Mesendoderm (in vitro differentiated cells): ENCODE results near the gene CSNK1G1.

Experiments
- DNase-seq: peaks from one replicate; pipeline ENCODE4 v3.0.0; 2013
- H2AK5ac ChIP-seq: 2 replicates; pipeline ENCODE4 v1.6.1; 2013; ENCODE audit warnings: low read length, inconsistent platforms
- H2BK120ac ChIP-seq: 2 replicates; pipeline ENCODE4 v1.6.1; 2013; ENCODE audit warnings: low read depth, mild to moderate bottlenecking, low read length, moderate library complexity, mixed read lengths
- H2BK15ac ChIP-seq: replicated peaks from 2 replicates; pipeline ENCODE4 v1.6.1; 2013; ENCODE audit warnings: low read depth, mild to moderate bottlenecking, moderate library complexity
- H2BK5ac ChIP-seq: 2 replicates; pipeline ENCODE4 v1.6.1; 2013; ENCODE audit warnings: low read length, inconsistent platforms
- H3K18ac ChIP-seq: 2 replicates; pipeline ENCODE4 v1.6.1; 2013; ENCODE audit warnings: mild to moderate bottlenecking, low read length, mixed read lengths
- H3K23ac ChIP-seq: one replicate; pipeline ENCODE4 v1.6.1; 2013; ENCODE audit warnings: low read length
- H3K27ac ChIP-seq: 2 replicates; pipeline ENCODE4 v1.5.1; 2013; ENCODE audit warnings: low read depth, mild to moderate bottlenecking, inconsistent platforms, low read length, moderate library complexity
- H3K27me3 ChIP-seq: 2 replicates; pipeline ENCODE4 v1.6.1; 2013; ENCODE audit warnings: low read length, control low read depth, mild to moderate bottlenecking, inconsistent platforms; ENCODE audit not compliant: insufficient read depth, poor library complexity
- H3K36me3 ChIP-seq: 2 replicates; pipeline ENCODE4 v1.6.1; 2013; ENCODE audit warnings: low read length, inconsistent platforms; ENCODE audit not compliant: control insufficient read depth, insufficient read depth
- H3K4ac ChIP-seq: one replicate; pipeline ENCODE4 v1.6.1; 2013; ENCODE audit warnings: low read depth, mild to moderate bottlenecking, low read length, moderate library complexity
- H3K4me1 ChIP-seq: 2 replicates; pipeline ENCODE4 v1.6.1; 2013; ENCODE audit warnings: low read depth, low read length, inconsistent platforms; ENCODE audit not compliant: control insufficient read depth
- H3K4me2 ChIP-seq: 2 replicates; pipeline ENCODE4 v1.6.1; 2013; ENCODE audit warnings: low read length
- H3K4me3 ChIP-seq: 2 replicates; pipeline ENCODE4 v1.5.1; 2013; ENCODE audit warnings: mild to moderate bottlenecking, low read length
- H3K56ac ChIP-seq: one replicate; pipeline ENCODE4 v1.6.1; 2013; ENCODE audit warnings: low read length
- H3K79me1 ChIP-seq: 2 replicates; pipeline ENCODE4 v1.6.1; 2013; ENCODE audit warnings: low read length, inconsistent platforms
- H3K79me2 ChIP-seq: 2 replicates; pipeline ENCODE4 v1.6.1; 2013; ENCODE audit warnings: mild to moderate bottlenecking, low read length; ENCODE audit not compliant: control insufficient read depth, insufficient read depth
- H3K9ac ChIP-seq: 2 replicates; pipeline ENCODE4 v1.6.1; 2013; ENCODE audit warnings: low read length, inconsistent platforms
- H4K5ac ChIP-seq: one replicate; pipeline ENCODE4 v1.6.1; 2013; ENCODE audit warnings: low read length
- H4K8ac ChIP-seq: one replicate; pipeline ENCODE4 v1.6.1; 2013; ENCODE audit warnings: low read depth, mild to moderate bottlenecking, control low read depth, low read length, moderate library complexity
- WGBS: extraction: QIAGEN DNeasy Blood & Tissue Kit; methylation state at CpG from one replicate; pipeline ENCODE4 v1.1.7; 2013; ENCODE audit warnings: low lambda C conversion rate, missing lambda C conversion rate; ENCODE audit not compliant: insufficient coverage; ENCODE audit errors: extremely low coverage; 5-methylcytosine and 5-hydroxymethylcytosine counted together

CSNK1G1 gene

GRCh38 chr15:64138331-64138941, 217.5 kb downstream of the CSNK1G1 start:
- H3K27me3 ChIP-seq: no peaks in the 10 kb centered on the region
- H3K4me2 ChIP-seq: no peak overlapping the region
- peaks cover 13% of the 10 kb centered on the region for H3K36me3 ChIP-seq
- no peaks in the 10 kb centered on the region for H3K4me1 ChIP-seq
- no peak overlapping the region for H3K18ac ChIP-seq
- no peak overlapping the region for H3K56ac ChIP-seq
- H3K79me1 ChIP-seq: no peaks in the 10 kb centered on the region
- no peak overlapping the region for H2BK15ac ChIP-seq
- no peak overlapping the region for H3K27ac ChIP-seq
- no peaks in the 10 kb centered on the region for H3K79me2 ChIP-seq
- no peak for DNase-seq
- H2BK120ac ChIP-seq: no peak overlapping the region
- H4K5ac ChIP-seq: no peak overlapping the region
- no peak overlapping the region for H2BK5ac ChIP-seq
- H4K8ac ChIP-seq: no peak overlapping the region
- no peak overlapping the region for H2AK5ac ChIP-seq
- no peak overlapping the region for H3K4ac ChIP-seq
- H3K9ac ChIP-seq: no peak overlapping the region
- WGBS: no CpG with 5 or more reads among the region's 4 CpGs
- H3K4me3 ChIP-seq: no peak overlapping the region
- no peak overlapping the region for H3K23ac ChIP-seq

- no peak overlapping the region for H3K18ac ChIP-seq
- no CpG with 5 or more reads among the region's 8 CpGs for WGBS
- H3K4ac ChIP-seq: no peak overlapping the region
- no peak overlapping the region for H4K5ac ChIP-seq
- H3K4me1 ChIP-seq: no peaks in the 10 kb centered on the region
- H2AK5ac ChIP-seq: no peak overlapping the region
- peaks cover 13% of the 10 kb centered on the region for H3K36me3 ChIP-seq
- H3K23ac ChIP-seq: no peak overlapping the region
- no peak overlapping the region for H2BK120ac ChIP-seq
- H3K27ac ChIP-seq: no peak overlapping the region
- no peaks in the 10 kb centered on the region for H3K27me3 ChIP-seq
- H3K4me2 ChIP-seq: no peak overlapping the region
- H3K9ac ChIP-seq: no peak overlapping the region
- no peak overlapping the region for H2BK5ac ChIP-seq
- no peak for DNase-seq
- H3K79me1 ChIP-seq: no peaks in the 10 kb centered on the region
- H4K8ac ChIP-seq: no peak overlapping the region
- no peak overlapping the region for H2BK15ac ChIP-seq
- no peak overlapping the region for H3K56ac ChIP-seq
- no peak overlapping the region for H3K4me3 ChIP-seq
- no peaks in the 10 kb centered on the region for H3K79me2 ChIP-seq
These were observed 218.6 kb downstream of the CSNK1G1 start for GRCh38 chr15:64137226-64137833.

GRCh38 chr15:64136347-64136746, 219.6 kb downstream of the CSNK1G1 start:
- WGBS: no CpG with 5 or more reads among the region's 7 CpGs
- H3K4me2 ChIP-seq: no peak overlapping the region
- no peaks in the 10 kb centered on the region for H3K79me2 ChIP-seq
- H3K9ac ChIP-seq: no peak overlapping the region
- no peak overlapping the region for H3K27ac ChIP-seq
- H3K4ac ChIP-seq: no peak overlapping the region
- no peaks in the 10 kb centered on the region for H3K79me1 ChIP-seq
- no peak overlapping the region for H2BK15ac ChIP-seq
- no peaks in the 10 kb centered on the region for H3K4me1 ChIP-seq
- no peak for DNase-seq
- H3K36me3 ChIP-seq: peaks cover 15% of the 10 kb centered on the region
- no peak overlapping the region for H2BK5ac ChIP-seq
- no peak overlapping the region for H3K18ac ChIP-seq
- H3K4me3 ChIP-seq: no peak overlapping the region
- no peak overlapping the region for H2AK5ac ChIP-seq
- H2BK120ac ChIP-seq: no peak overlapping the region
- H4K8ac ChIP-seq: no peak overlapping the region
- no peak overlapping the region for H4K5ac ChIP-seq
- no peak overlapping the region for H3K56ac ChIP-seq
- no peak overlapping the region for H3K23ac ChIP-seq
- no peaks in the 10 kb centered on the region for H3K27me3 ChIP-seq

- Histone ChIP-seq H3K79me2 (no peaks in the 10 kb centered on the region), H3K27ac (no peak overlapping the region)
These were observed 221.6 kb downstream of the CSNK1G1 start for GRCh38 chr15:64134345-64134829.

GRCh38 chr15:64133623-64134344, 222.2 kb downstream of the CSNK1G1 start:
- Histone ChIP-seq H2BK5ac (no peak overlapping the region), H3K79me1 (no peaks in the 10 kb centered on the region), H3K56ac (no peak overlapping the region), H4K5ac (no peak overlapping the region), H3K27ac (no peak overlapping the region), H3K4ac (no peak overlapping the region), H3K23ac (no peak overlapping the region), H2BK15ac (no peak overlapping the region), H3K36me3 (peaks cover 22% of the 10 kb centered on the region), H3K18ac (no peak overlapping the region), H2AK5ac (no peak overlapping the region), H3K79me2 (no peaks in the 10 kb centered on the region), H3K4me3 (no peak overlapping the region), H3K27me3 (no peaks in the 10 kb centered on the region), H3K4me1 (no peaks in the 10 kb centered on the region), H4K8ac (no peak overlapping the region), H3K9ac (no peak overlapping the region), H2BK120ac (no peak overlapping the region), H3K4me2 (no peak overlapping the region)
- no peak for DNase-seq
- WGBS: no CpG with 5 or more reads among the region's 10 CpGs

More at GRCh38 chr15:64134345-64134829, 221.6 kb downstream of the CSNK1G1 start:
- DNase-seq: no peak
- Histone ChIP-seq H3K18ac (no peak overlapping the region), H3K4me3 (no peak overlapping the region), H2BK120ac (no peak overlapping the region), H2BK5ac (no peak overlapping the region), H3K9ac (no peak overlapping the region), H3K4me1 (no peaks in the 10 kb centered on the region), H2AK5ac (no peak overlapping the region), H3K36me3 (peaks cover 22% of the 10 kb centered on the region), H3K27me3 (no peaks in the 10 kb centered on the region), H4K5ac (no peak overlapping the region), H4K8ac (no peak overlapping the region), H3K4ac (no peak overlapping the region), H3K23ac (no peak overlapping the region), H2BK15ac (no peak overlapping the region), H3K79me1 (no peaks in the 10 kb centered on the region), H3K56ac (no peak overlapping the region), H3K4me2 (no peak overlapping the region)
- no CpG with 5 or more reads among the region's 9 CpGs for WGBS
